DOHH2 (cell line): ENCODE data around the gene TTBK2.

Experiments
- H3F3A ChIP-seq: fragments of 200-600 bp; sonication (generic), shearing (Covaris generic); 2 replicates; pipeline ENCODE4 v1.6.0; 2016; ENCODE audit warnings: antibody characterized with exemption, mild to moderate bottlenecking; ENCODE audit not compliant: control insufficient read depth, insufficient read depth
- H3K27ac ChIP-seq: fragments of 200-600 bp; sonication (generic); 2 replicates; pipeline ENCODE4 v1.5.1; 2014; ENCODE audit warnings: low read depth, mild to moderate bottlenecking, low read length, moderate library complexity
- H3K27me3 ChIP-seq: fragments of 200-600 bp; sonication (generic); 2 replicates; pipeline ENCODE4 v1.6.1; 2014; ENCODE audit warnings: mild to moderate bottlenecking, low read length, mixed read lengths; ENCODE audit not compliant: control insufficient read depth
- H3K36me3 ChIP-seq: fragments of 200-600 bp; sonication (generic); 2 replicates; pipeline ENCODE4 v1.6.1; 2014; ENCODE audit warnings: mild to moderate bottlenecking, low read length, moderate library complexity, mixed read lengths; ENCODE audit not compliant: control insufficient read depth
- H3K4me1 ChIP-seq: fragments of 200-600 bp; sonication (generic); 2 replicates; pipeline ENCODE4 v1.6.1; 2014; ENCODE audit warnings: mild to moderate bottlenecking, low read length, mixed read lengths; ENCODE audit not compliant: control insufficient read depth
- H3K4me2 ChIP-seq: fragments of 200-600 bp; sonication (generic); 2 replicates; pipeline ENCODE4 v1.6.0; 2014; ENCODE audit warnings: mild to moderate bottlenecking, low read length, moderate library complexity
- H3K4me3 ChIP-seq: fragments of 200-600 bp; sonication (generic); 2 replicates; pipeline ENCODE4 v1.5.1; 2014; ENCODE audit warnings: mild to moderate bottlenecking, low read length, mixed read lengths
- H3K79me2 ChIP-seq: fragments of 200-600 bp; sonication (generic); 2 replicates; pipeline ENCODE4 v1.6.1; 2014; ENCODE audit warnings: mild to moderate bottlenecking, low read length, mixed read lengths; ENCODE audit not compliant: control insufficient read depth
- H3K9me2 ChIP-seq: fragments of 200-600 bp; sonication (generic); replicated peaks from 2 replicates; pipeline ENCODE4 v1.6.1; 2014; ENCODE audit warnings: mild to moderate bottlenecking, low read length, mixed read lengths; ENCODE audit not compliant: control insufficient read depth
- H3K9me3 ChIP-seq: fragments of 200-600 bp; sonication (generic); 2 replicates; pipeline ENCODE4 v1.6.1; 2014; ENCODE audit warnings: antibody characterized with exemption, low read length, mixed read lengths; ENCODE audit not compliant: control insufficient read depth, insufficient read depth
- H4K20me1 ChIP-seq: fragments of 200-600 bp; sonication (generic); 2 replicates; pipeline ENCODE4 v1.6.0; 2014; ENCODE audit warnings: low read depth, mild to moderate bottlenecking, antibody characterized with exemption, low read length, moderate library complexity; ENCODE audit not compliant: control insufficient read depth, insufficient read depth
- EZH2phosphoT487 ChIP-seq: fragments of 200-600 bp; sonication (generic); IDR thresholded peaks from 2 replicates; pipeline ENCODE4 v1.6.1; 2017; ENCODE audit warnings: borderline replicate concordance, mild to moderate bottlenecking, antibody characterized with exemption, low read length, moderate library complexity, mixed read lengths
- TF ChIP-seq, protein P1 (sequence below): fragments of 200-600 bp; sonication (generic); IDR thresholded peaks from one replicate; pipeline ENCODE4 v1.5.1; 2014; ENCODE audit warnings: antibody characterized with exemption, mild to moderate bottlenecking, low read depth, low read length; ENCODE audit not compliant: poor library complexity, severe bottlenecking

Gene TTBK2

DNA sequence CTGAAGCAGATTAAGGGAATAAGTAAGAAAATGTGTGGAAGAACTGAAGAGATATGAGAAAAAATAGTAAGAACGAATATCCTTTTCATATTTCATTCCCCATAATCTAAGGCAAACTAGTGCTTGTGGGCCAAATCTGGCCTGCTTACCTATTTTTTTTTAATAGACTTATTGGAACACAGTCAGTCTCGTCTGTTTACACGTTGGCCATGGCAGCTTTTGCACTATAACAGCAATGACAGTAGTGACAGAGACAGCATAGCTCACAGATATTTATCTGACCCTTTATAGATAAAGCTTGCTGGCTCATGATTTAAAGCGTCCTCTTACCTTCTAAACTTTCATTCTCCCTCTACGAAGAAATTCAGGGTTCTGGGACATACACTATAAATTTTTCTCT lies 133.6 kb downstream of the TTBK2 start:
- H3K9me2 ChIP-seq: no peaks in the 10 kb centered on the region
- no peaks in the 10 kb centered on the region for H3K79me2 ChIP-seq
- no peak overlapping the region for H3K4me3 ChIP-seq
- no peaks in the 10 kb centered on the region for H3K27me3 ChIP-seq
- H3F3A ChIP-seq: no peaks in the 10 kb centered on the region
- no peak overlapping the region for H3K27ac ChIP-seq
- TF ChIP-seq, protein P1, sequence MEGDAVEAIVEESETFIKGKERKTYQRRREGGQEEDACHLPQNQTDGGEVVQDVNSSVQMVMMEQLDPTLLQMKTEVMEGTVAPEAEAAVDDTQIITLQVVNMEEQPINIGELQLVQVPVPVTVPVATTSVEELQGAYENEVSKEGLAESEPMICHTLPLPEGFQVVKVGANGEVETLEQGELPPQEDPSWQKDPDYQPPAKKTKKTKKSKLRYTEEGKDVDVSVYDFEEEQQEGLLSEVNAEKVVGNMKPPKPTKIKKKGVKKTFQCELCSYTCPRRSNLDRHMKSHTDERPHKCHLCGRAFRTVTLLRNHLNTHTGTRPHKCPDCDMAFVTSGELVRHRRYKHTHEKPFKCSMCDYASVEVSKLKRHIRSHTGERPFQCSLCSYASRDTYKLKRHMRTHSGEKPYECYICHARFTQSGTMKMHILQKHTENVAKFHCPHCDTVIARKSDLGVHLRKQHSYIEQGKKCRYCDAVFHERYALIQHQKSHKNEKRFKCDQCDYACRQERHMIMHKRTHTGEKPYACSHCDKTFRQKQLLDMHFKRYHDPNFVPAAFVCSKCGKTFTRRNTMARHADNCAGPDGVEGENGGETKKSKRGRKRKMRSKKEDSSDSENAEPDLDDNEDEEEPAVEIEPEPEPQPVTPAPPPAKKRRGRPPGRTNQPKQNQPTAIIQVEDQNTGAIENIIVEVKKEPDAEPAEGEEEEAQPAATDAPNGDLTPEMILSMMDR: no peak
- no peak for TF ChIP-seq EZH2phosphoT487
- no peaks in the 10 kb centered on the region for H4K20me1 ChIP-seq
- H3K4me1 ChIP-seq: no peaks in the 10 kb centered on the region
- no peak overlapping the region for H3K4me2 ChIP-seq
- no peaks in the 10 kb centered on the region for H3K9me3 ChIP-seq
- peaks cover 8% of the 10 kb centered on the region for H3K36me3 ChIP-seq

DNA sequence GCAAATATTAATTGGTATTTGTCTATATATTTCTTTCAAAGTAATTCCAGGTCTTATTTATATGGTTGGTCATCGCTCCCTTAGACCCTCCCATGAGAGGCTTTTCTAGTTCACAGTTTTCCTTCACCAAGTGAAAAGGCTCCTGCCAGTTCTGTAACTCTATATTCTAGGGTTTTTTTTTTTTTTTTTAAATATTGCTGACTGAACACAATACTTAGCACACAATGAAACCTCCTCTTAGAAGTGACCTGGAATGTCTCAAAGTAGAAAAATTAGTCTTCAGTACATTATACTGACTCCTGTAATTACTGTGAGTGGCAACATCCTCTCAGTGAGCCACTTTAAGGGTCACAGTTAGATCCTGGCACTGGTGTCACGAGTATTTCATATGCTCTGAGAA lies 135.0 kb downstream of the TTBK2 start:
- H3K79me2 ChIP-seq: no peaks in the 10 kb centered on the region
- no peaks in the 10 kb centered on the region for H3K4me1 ChIP-seq
- H3F3A ChIP-seq: no peaks in the 10 kb centered on the region
- no peak overlapping the region for H3K27ac ChIP-seq
- H3K9me2 ChIP-seq: no peaks in the 10 kb centered on the region
- H3K27me3 ChIP-seq: no peaks in the 10 kb centered on the region
- no peak overlapping the region for H3K4me2 ChIP-seq
- no peak overlapping the region for H3K4me3 ChIP-seq
- H3K36me3 ChIP-seq: peaks cover 8% of the 10 kb centered on the region
- H3K9me3 ChIP-seq: no peaks in the 10 kb centered on the region
- no peaks in the 10 kb centered on the region for H4K20me1 ChIP-seq
- TF ChIP-seq, protein P1: no peak
- no peak for TF ChIP-seq EZH2phosphoT487

DNA sequence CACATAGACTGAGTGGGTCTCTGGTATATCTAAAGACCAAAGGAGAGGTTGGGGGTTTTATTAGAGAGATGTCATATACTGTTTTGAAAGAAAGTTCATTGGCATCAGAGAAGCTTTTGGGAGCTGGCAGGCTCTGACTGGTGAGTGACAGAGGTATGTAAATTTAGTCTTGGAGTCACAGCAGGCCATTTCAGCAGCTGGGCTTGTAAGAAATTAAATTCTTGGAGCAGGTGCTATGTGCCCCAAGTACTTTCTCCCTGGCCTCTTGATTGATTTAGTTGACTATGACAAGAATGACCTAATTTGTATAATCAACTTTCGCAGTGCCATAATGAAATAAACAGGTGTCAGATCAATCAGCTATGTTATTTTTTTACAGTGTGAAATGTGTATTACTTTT lies 135.9 kb downstream of the TTBK2 start:
- Histone ChIP-seq H3K27ac (no peak overlapping the region), H3K9me2 (no peaks in the 10 kb centered on the region), H3K9me3 (no peaks in the 10 kb centered on the region), H3K27me3 (no peaks in the 10 kb centered on the region), H3F3A (no peaks in the 10 kb centered on the region), H3K79me2 (no peaks in the 10 kb centered on the region), H3K4me1 (no peaks in the 10 kb centered on the region), H3K4me2 (no peak overlapping the region), H3K4me3 (no peak overlapping the region), H4K20me1 (no peaks in the 10 kb centered on the region), H3K36me3 (peaks cover 8% of the 10 kb centered on the region)
- TF ChIP-seq, protein P1: no peak

DNA sequence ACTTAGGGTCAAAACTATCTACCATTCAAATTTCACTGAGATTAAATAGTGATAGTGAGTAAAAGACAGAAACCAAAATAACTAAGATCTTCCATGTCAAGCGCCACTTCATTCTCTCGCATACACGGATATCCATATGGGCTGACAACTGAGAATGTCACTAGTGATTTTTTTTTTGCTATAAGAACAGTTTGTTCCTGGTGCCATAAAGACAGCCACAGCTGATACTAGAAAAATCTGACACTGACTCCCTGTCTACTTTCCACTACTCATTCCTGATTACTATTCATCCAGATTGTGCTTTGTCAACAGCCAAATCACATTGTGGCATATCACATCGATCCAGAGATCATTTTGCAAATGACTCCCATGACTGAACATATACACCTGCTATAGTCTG lies 137.9 kb downstream of the TTBK2 start:
- H3K36me3 ChIP-seq: peaks cover 8% of the 10 kb centered on the region
- TF ChIP-seq, protein P1: no peak
- no peak for TF ChIP-seq EZH2phosphoT487
- H3K4me3 ChIP-seq: no peak overlapping the region
- H4K20me1 ChIP-seq: no peaks in the 10 kb centered on the region
- H3F3A ChIP-seq: no peaks in the 10 kb centered on the region
- no peaks in the 10 kb centered on the region for H3K79me2 ChIP-seq
- no peaks in the 10 kb centered on the region for H3K9me2 ChIP-seq
- no peaks in the 10 kb centered on the region for H3K4me1 ChIP-seq
- H3K9me3 ChIP-seq: no peaks in the 10 kb centered on the region
- H3K27me3 ChIP-seq: no peaks in the 10 kb centered on the region
- no peak overlapping the region for H3K4me2 ChIP-seq
- no peak overlapping the region for H3K27ac ChIP-seq
